K562 (cell line): ENCODE data around the gene RNF187. TPM values are rescaled to one million over a fixed set of nuclear protein-coding genes. Genes with fewer than 3 reads are reported as not detected.

Source experiments
- ATAC-seq: fragments of 200-7000 bp; cut with Tn5 transposase; 3 replicates; pipeline ENCODE4 v1.9.1; 2020; ENCODE audit warnings: moderate library complexity
- BruUV-seq: library from RNA; stranded (reverse); fragments of 400-500 nt; replicated peaks from 2 replicates; lab custom pipeline; 2021; lab: Mats Ljungman, UMichigan
- CTCF ChIA-PET: fragments of 300-600 bp; formaldehyde crosslinking; extraction: SDS; loops from one replicate; lab custom pipeline; 2021; ENCODE audit warnings: low intra/inter-chr PET ratio; lab: Yijun Ruan, JAX
- POLR2A ChIA-PET: fragments of 300-600, 350-650 bp; sonication (Branson Sonifier 250); formaldehyde crosslinking; extraction: SDS; loops from one replicate; lab custom pipeline; 2021; ENCODE audit warnings: antibody characterized with exemption, inconsistent platforms; lab: Yijun Ruan, JAX
- DNase-seq, 4 experiments: peaks; one replicate each; pipeline versions ENCODE4 v3.0.0 to v3.0.0-alpha.2; 2011 to 2018; ENCODE audit warnings: low spot score in 3 of 4, mixed read lengths in 3 of 4; ENCODE audit errors: extremely low read depth in 1 of 4
- FAIRE-seq: peaks from 2 replicates; lab custom pipeline; 2011; peaks lifted over from hg19 to GRCh38; lab: Jason Lieb, UNC
- H2AFZ ChIP-seq: 2 replicates; pipeline ENCODE4 v1.6.0; 2011; ENCODE audit warnings: low read depth, low read length, control low read depth, inconsistent platforms
- H3K27ac ChIP-seq: fragments of 200-600 bp; 3 replicates; pipeline ENCODE4 v1.8.0; 2011; ENCODE audit warnings: low read depth, mild to moderate bottlenecking, control low read depth, inconsistent platforms, low read length, moderate library complexity, mixed read lengths; ENCODE audit errors: extremely low read depth
- H3K27me3 ChIP-seq, 2 experiments: fragments of 300-600 bp in 1 of 2; 2 replicates in 1 of 2; 3 replicates in 1 of 2; pipeline versions ENCODE4 v1.6.0 to v1.8.0; 2011; ENCODE audit warnings: inconsistent platforms in 2 of 2, low read length in 2 of 2, mild to moderate bottlenecking in 1 of 2, mixed read lengths in 1 of 2, moderate library complexity in 1 of 2; ENCODE audit not compliant: control insufficient read depth in 2 of 2, insufficient read depth in 2 of 2
- H3K36me3 ChIP-seq: fragments of 300-600 bp; 3 replicates; pipeline ENCODE4 v1.8.0; 2011; ENCODE audit warnings: mild to moderate bottlenecking, low read length, inconsistent platforms; ENCODE audit not compliant: control insufficient read depth, insufficient read depth
- H3K4me1 ChIP-seq, 2 experiments: fragments of 200-600 bp in 1 of 2; replicated peaks in 1 of 2; 2 replicates in 1 of 2; 3 replicates in 1 of 2; pipeline versions ENCODE4 v1.5.1 to v1.8.0; 2011; ENCODE audit warnings: inconsistent platforms in 2 of 2, low read length in 2 of 2, mild to moderate bottlenecking in 1 of 2, mixed read lengths in 1 of 2, moderate library complexity in 1 of 2; ENCODE audit not compliant: control insufficient read depth in 2 of 2, insufficient read depth in 2 of 2
- H3K4me2 ChIP-seq: 2 replicates; pipeline ENCODE4 v1.6.1; 2011; ENCODE audit warnings: low read length, control low read depth, inconsistent platforms, mixed read lengths; ENCODE audit not compliant: insufficient read depth
- H3K4me3 ChIP-seq: fragments of 200-600 bp; sonication (generic), shearing (Covaris generic); 2 replicates; pipeline ENCODE4 v1.5.1; 2016; ENCODE audit warnings: control low read depth, inconsistent platforms
- H3K79me2 ChIP-seq: fragments of 200-600 bp; 3 replicates; pipeline ENCODE4 v1.8.0; 2011; ENCODE audit warnings: low read length, inconsistent platforms; ENCODE audit not compliant: control insufficient read depth, insufficient read depth
- H3K9ac ChIP-seq, 2 experiments: 2 replicates each; pipeline versions ENCODE4 v1.6.0 to v1.6.1; 2011; ENCODE audit warnings: low read depth in 2 of 2, low read length in 2 of 2, control low read depth in 1 of 2, inconsistent platforms in 1 of 2, mild to moderate bottlenecking in 1 of 2, mixed read lengths in 1 of 2; ENCODE audit not compliant: insufficient read depth in 1 of 2
- H3K9me1 ChIP-seq: one replicate; pipeline ENCODE4 v1.6.0; 2011; ENCODE audit warnings: inconsistent platforms, mild to moderate bottlenecking, low read length, moderate library complexity; ENCODE audit not compliant: control insufficient read depth, insufficient read depth
- H3K9me3 ChIP-seq: replicated peaks from 2 replicates; pipeline ENCODE4 v1.5.1; 2011; ENCODE audit warnings: low read depth, low read length, inconsistent platforms; ENCODE audit not compliant: control insufficient read depth, insufficient read depth
- H4K20me1 ChIP-seq: replicated peaks from 2 replicates; pipeline ENCODE4 v1.6.1; 2011; ENCODE audit warnings: low read length, inconsistent platforms, mixed read lengths; ENCODE audit not compliant: control insufficient read depth, insufficient read depth
- CUX1 ChIP-seq: fragments of 200-800 bp; sonication (Bioruptor generic); IDR thresholded peaks from 2 replicates; pipeline ENCODE4 v1.6.1; 2016; ENCODE audit warnings: missing genetic modification characterization, missing compliant biosample characterization
- FOXA1 ChIP-seq: fragments of 450-650 bp; IDR thresholded peaks from 2 replicates; pipeline ENCODE4 v1.6.1; 2016; ENCODE audit warnings: mild to moderate bottlenecking, borderline replicate concordance
- PCBP2 ChIP-seq: fragments of 200-400 bp; formaldehyde crosslinking; IDR thresholded peaks from 2 replicates; pipeline ENCODE4 v1.6.1; 2018; ENCODE audit warnings: low read length, low read depth, mild to moderate bottlenecking, moderate library complexity; ENCODE audit not compliant: poor library complexity, severe bottlenecking
- TRIM24 ChIP-seq, 2 experiments: fragments of 450-650 bp; IDR thresholded peaks; 2 replicates each; pipeline ENCODE4 v1.6.1; 2016
- ZNF280A ChIP-seq: fragments of 450-650 bp; IDR thresholded peaks from 2 replicates; pipeline ENCODE4 v1.6.1; 2018; ENCODE audit warnings: mild to moderate bottlenecking, low read depth; ENCODE audit not compliant: partially characterized antibody
- ZNF347 ChIP-seq: fragments of 450-650 bp; formaldehyde crosslinking; IDR thresholded peaks from 2 replicates; pipeline ENCODE4 v1.4.0; 2020; ENCODE audit warnings: low read depth, mild to moderate bottlenecking, moderate library complexity
- WGBS: fragments of 100-300 bp; shearing (Covaris generic); methylation state at CpG from one replicate; pipeline ENCODE4 v1.1.6; 2016; ENCODE audit warnings: low coverage, mixed read lengths; ENCODE audit not compliant: insufficient coverage; ENCODE audit errors: missing lambda C conversion rate; 5-methylcytosine and 5-hydroxymethylcytosine counted together
- in situ Hi-C: fragments of 300-500 bp; cut with MboI; formaldehyde crosslinking; loops from 4 replicates; pipeline ENCODE4 v1.15.0; 2018; ENCODE audit warnings: inconsistent platforms, mixed read lengths
- intact Hi-C: fragments of 100-400 bp; cut with micrococcal nuclease; formaldehyde crosslinking; loops from 2 replicates; pipeline ENCODE4 v1.14.2; 2022
- polyA plus RNA-seq, 8 experiments: library from polyadenylated mRNA; depleted of rRNA in 4 of 8; stranded (reverse) in 5 of 8; unstranded in 3 of 8; fragments of >200 nt; fragmentation: Nextera tagmentation in 2 of 8; fragmentation: Illumina TruSeq in 1 of 8; extraction: Ambion mirVana in 2 of 8; extraction: Trizol in 1 of 8; gene quantifications; 2 replicates each; pipeline versions ENCODE4 v1.2.1 to v1.2.3, GENCODE V29; 2011 to 2014; ENCODE audit warnings: inconsistent platforms in 1 of 8, missing spikeins in 1 of 8
- total RNA-seq, 7 experiments: library from RNA; depleted of rRNA in 6 of 7; stranded (reverse); fragments of >200 nt in 6 of 7; fragmentation: Illumina TruSeq in 2 of 7; extraction: Trizol in 2 of 7; gene quantifications; 2 replicates each; pipeline versions ENCODE4 v1.2.1 to v1.2.3, GENCODE V29; 2011 to 2021; ENCODE audit warnings: low replicate concordance in 1 of 7

The RNF187 gene
- total and polyA plus RNA-seq, 9 of the 15 experiments (the other 6 are each of a cell fraction or from before 2014, with no cell fraction given), result 2.3 to 119 (median 41.9) TPM

GRCh38 chr1:228544921-228545591 is 57.9 kb downstream of the RNF187 start:
- H2AFZ ChIP-seq, result no peak overlapping the region
- H3K9me1 ChIP-seq, result no peaks in the 10 kb centered on the region
- WGBS, result 3% methylated on average over 4 of the region's 4 CpGs
- in situ Hi-C loops (no loop called here), intact Hi-C loops (no loop called here)
- FAIRE-seq, result no peak
- ChIA-PET CTCF (interaction anchor here (0.6 kb wide), 1 partner anchor 792 kb away, joined by 3 read pairs; no protein-coding TSS in a partner anchor), POLR2A (no interaction called here)
- H4K20me1 ChIP-seq, result no peaks in the 10 kb centered on the region
- no peaks in the 10 kb centered on the region for H3K79me2 ChIP-seq
- no peaks in the 10 kb centered on the region for H3K9me3 ChIP-seq
- no peak overlapping the region for H3K9ac ChIP-seq
- no peak overlapping the region for H3K4me2 ChIP-seq
- no peak for TF ChIP-seq ZNF347 (CRISPR knock-in tag)
- TF ChIP-seq ZNF280A, result no peak
- TF ChIP-seq PCBP2, result no peak
- no peak for TF ChIP-seq TRIM24 (IDR thresholded peaks at IDR 0.05)
- no peak for TF ChIP-seq CUX1 (CRISPR knock-in tag)
- no peak for TF ChIP-seq FOXA1
- BruUV-seq, result no TSS peak
- no peak for DNase-seq
- H3K27ac ChIP-seq, result no peak overlapping the region
- no peaks in the 10 kb centered on the region for H3K27me3 ChIP-seq
- no peak for ATAC-seq
- no peak overlapping the region for H3K4me3 ChIP-seq
- H3K36me3 ChIP-seq, result no peaks in the 10 kb centered on the region
- H3K4me1 ChIP-seq, result no peaks in the 10 kb centered on the region
